GM12872 (cell line): ENCODE results near the gene EFNA3.

ENCODE experiments used
- CTCF ChIP-seq: IDR thresholded peaks from 3 replicates; pipeline ENCODE4 v1.5.1; 2011; ENCODE audit warnings: low read depth, mild to moderate bottlenecking, low read length, moderate library complexity; ENCODE audit not compliant: insufficient read depth

The EFNA3 gene

GRCh38 chr1:155083865-155084721 is 5.5 kb downstream of the EFNA3 start:
- peak; percentile 29; the same call in 1 of the 3 replicates for TF ChIP-seq CTCF

GRCh38 chr1:155084722-155085503 is 6.3 kb downstream of the EFNA3 start:
- TF ChIP-seq CTCF = peak; percentile 84

GRCh38 chr1:155085504-155086127 is 7.0 kb downstream of the EFNA3 start:
- no peak for TF ChIP-seq CTCF

GRCh38 chr1:155086128-155086741 is 7.6 kb downstream of the EFNA3 start:
- peak; percentile 98 for TF ChIP-seq CTCF

GRCh38 chr1:155086856-155087535 is 8.4 kb downstream of the EFNA3 start:
- peak; percentile 31; the same call in 1 of the 3 replicates for TF ChIP-seq CTCF

- peak; percentile 99 for TF ChIP-seq CTCF
Observed at GRCh38 chr1:155091071-155092051, 12.7 kb downstream of the EFNA3 start.
